ENCODE measurements around the gene GOT2. TPM values are rescaled to one million over a fixed set of nuclear protein-coding genes. Genes with fewer than 3 reads are reported as not detected.

GOT2 gene
- total RNA-seq, 4 donors from 2014 or later = 16.8 to 22.9 (median 19.1) TPM

- no peak for TF ChIP-seq CTCF (IDR thresholded peaks at IDR 0.05; ENCODE audit: low read depth)
These were observed 10.4 kb upstream of the GOT2 start for GRCh38 chr16:58744497-58744896.

- no peak for TF ChIP-seq CTCF (IDR thresholded peaks at IDR 0.05; ENCODE audit: low read depth)
These were observed 7.9 kb upstream of the GOT2 start for GRCh38 chr16:58741976-58742375.

- no peak for TF ChIP-seq CTCF (IDR thresholded peaks at IDR 0.05; ENCODE audit: low read depth)
These were observed 7.0 kb upstream of the GOT2 start for GRCh38 chr16:58741166-58741565.

GRCh38 chr16:58738672-58739296 lies 4.7 kb upstream of the GOT2 start:
- TF ChIP-seq CTCF (IDR thresholded peaks at IDR 0.05; ENCODE audit: low read depth) = no peak

- no peak for TF ChIP-seq CTCF (IDR thresholded peaks at IDR 0.05; ENCODE audit: low read depth)
These were observed 307 bp upstream of the GOT2 start for GRCh38 chr16:58734459-58734787.

GRCh38 chr16:58733248-58733670 lies 857 bp downstream of the GOT2 start:
- no peak for TF ChIP-seq CTCF (IDR thresholded peaks at IDR 0.05; ENCODE audit: low read depth)

- no peak for TF ChIP-seq CTCF (IDR thresholded peaks at IDR 0.05; ENCODE audit: low read depth)
These were observed 1.4 kb downstream of the GOT2 start for GRCh38 chr16:58732545-58733247.

Data from subcutaneous adipose tissue (tissue), 4 donors.